ENCODE results near the gene NAIF1.
A peak's percentile ranks its signal among the peaks of the same experiment; 100 is the strongest.

Gene NAIF1

GRCh38 chr9:128094950-128095544, 27.9 kb upstream of the NAIF1 start:
- TF ChIP-seq, protein P1, sequence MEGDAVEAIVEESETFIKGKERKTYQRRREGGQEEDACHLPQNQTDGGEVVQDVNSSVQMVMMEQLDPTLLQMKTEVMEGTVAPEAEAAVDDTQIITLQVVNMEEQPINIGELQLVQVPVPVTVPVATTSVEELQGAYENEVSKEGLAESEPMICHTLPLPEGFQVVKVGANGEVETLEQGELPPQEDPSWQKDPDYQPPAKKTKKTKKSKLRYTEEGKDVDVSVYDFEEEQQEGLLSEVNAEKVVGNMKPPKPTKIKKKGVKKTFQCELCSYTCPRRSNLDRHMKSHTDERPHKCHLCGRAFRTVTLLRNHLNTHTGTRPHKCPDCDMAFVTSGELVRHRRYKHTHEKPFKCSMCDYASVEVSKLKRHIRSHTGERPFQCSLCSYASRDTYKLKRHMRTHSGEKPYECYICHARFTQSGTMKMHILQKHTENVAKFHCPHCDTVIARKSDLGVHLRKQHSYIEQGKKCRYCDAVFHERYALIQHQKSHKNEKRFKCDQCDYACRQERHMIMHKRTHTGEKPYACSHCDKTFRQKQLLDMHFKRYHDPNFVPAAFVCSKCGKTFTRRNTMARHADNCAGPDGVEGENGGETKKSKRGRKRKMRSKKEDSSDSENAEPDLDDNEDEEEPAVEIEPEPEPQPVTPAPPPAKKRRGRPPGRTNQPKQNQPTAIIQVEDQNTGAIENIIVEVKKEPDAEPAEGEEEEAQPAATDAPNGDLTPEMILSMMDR (conservative IDR thresholded peaks at IDR 0.05; ENCODE audit: low read depth, low read length), result no peak
- H3K4me3 ChIP-seq (ENCODE audit: low read length), result no peak overlapping the region
- DNase-seq (ENCODE audit: low read depth), result no peak

- H3K4me3 ChIP-seq (ENCODE audit: low read length), result peak overlapping the region; percentile 29
- DNase-seq (ENCODE audit: low read depth), result peak; percentile 96
- TF ChIP-seq, protein P1 (conservative IDR thresholded peaks at IDR 0.05; ENCODE audit: low read depth, low read length), result no peak
These were observed 27.2 kb upstream of the NAIF1 start for GRCh38 chr9:128094166-128094949.

- TF ChIP-seq, protein P1 (conservative IDR thresholded peaks at IDR 0.05; ENCODE audit: low read depth, low read length), result no peak
- no peak for DNase-seq (ENCODE audit: low read depth)
- no peak overlapping the region for H3K4me3 ChIP-seq (ENCODE audit: low read length)
These were observed 25.9 kb upstream of the NAIF1 start for GRCh38 chr9:128093011-128093410.

GRCh38 chr9:128092199-128092977, 25.3 kb upstream of the NAIF1 start:
- DNase-seq (ENCODE audit: low read depth), result no peak
- TF ChIP-seq, protein P1 (conservative IDR thresholded peaks at IDR 0.05; ENCODE audit: low read depth, low read length), result no peak
- H3K4me3 ChIP-seq (ENCODE audit: low read length), result no peak overlapping the region

GRCh38 chr9:128091571-128091970, 24.5 kb upstream of the NAIF1 start:
- peak overlapping the region; percentile 27 for H3K4me3 ChIP-seq (ENCODE audit: low read length)
- DNase-seq (ENCODE audit: low read depth), result no peak
- TF ChIP-seq, protein P1 (conservative IDR thresholded peaks at IDR 0.05; ENCODE audit: low read depth, low read length), result no peak

- peak; percentile 76 for DNase-seq (ENCODE audit: low read depth)
- TF ChIP-seq, protein P1 (conservative IDR thresholded peaks at IDR 0.05; ENCODE audit: low read depth, low read length), result no peak
- H3K4me3 ChIP-seq (ENCODE audit: low read length), result peak overlapping the region; percentile 27
These were observed 24.0 kb upstream of the NAIF1 start for GRCh38 chr9:128091144-128091543.

All from retinal pigment epithelial cell (primary cell).